CD1c-positive myeloid dendritic cell (primary cell): ENCODE data around the gene P2RY13.

ENCODE experiments used
- DNase-seq: peaks from one replicate; pipeline ENCODE4 v3.0.0-alpha.2; 2016; ENCODE audit errors: extremely low spot score

P2RY13 gene

DNA sequence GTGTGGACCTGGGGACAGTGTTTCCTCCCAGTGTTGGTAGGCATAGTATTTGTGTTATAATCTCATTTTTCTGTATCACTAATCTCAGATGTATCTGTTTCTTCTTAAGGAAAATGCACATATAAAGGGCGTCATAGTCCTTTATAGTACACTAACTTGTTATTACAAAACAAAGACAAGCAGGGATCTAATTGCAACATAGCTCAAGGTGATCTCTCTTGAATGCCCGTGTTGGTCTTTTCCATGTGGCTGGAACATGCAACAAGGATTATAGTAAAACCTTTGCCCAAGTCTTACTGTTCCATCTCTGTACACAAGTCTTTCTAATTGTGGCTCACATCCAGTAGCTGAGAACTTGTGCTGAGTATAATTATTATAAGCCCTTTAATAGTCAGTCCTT lies 9.2 kb downstream of the P2RY13 start:
- DNase-seq = no peak

DNA sequence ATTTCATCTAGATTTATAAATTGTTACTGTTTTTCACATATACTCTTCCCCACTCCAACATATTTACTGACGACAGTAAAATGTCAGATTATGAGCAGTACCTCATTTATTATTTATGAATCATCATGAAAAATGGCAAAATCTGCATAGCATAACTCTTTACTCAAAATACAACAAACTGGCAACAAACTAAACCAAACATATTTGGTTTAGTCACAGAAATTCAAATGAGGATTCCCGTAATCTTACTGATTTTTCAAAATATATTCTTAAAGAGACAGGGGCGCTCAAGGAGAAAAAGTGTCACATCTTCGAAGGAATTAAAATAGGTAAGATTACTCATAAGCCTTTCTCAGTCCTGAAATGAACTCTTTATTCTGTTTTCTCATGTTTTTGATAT lies 9.7 kb downstream of the P2RY13 start:
- no peak for DNase-seq

DNA sequence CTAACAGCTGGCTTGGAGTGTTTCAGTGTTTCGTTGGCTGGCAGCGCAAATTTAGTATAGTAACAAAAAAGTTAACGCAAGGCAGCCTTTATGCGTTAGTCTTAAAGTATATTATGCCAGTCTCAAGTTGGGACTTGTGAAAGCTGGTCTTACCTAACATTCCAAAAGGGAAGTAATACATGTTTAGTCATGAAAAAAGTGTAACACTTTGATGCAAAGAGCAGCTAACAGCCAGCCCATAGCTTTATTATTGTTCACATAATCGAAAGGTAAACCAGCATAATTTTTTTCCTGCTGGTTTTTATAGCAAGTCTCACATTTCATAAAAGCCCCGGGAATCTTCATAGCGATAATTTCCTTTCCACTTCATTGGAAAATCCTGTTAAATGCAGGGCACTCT lies 10.4 kb downstream of the P2RY13 start:
- peak; percentile 67 for DNase-seq

DNA sequence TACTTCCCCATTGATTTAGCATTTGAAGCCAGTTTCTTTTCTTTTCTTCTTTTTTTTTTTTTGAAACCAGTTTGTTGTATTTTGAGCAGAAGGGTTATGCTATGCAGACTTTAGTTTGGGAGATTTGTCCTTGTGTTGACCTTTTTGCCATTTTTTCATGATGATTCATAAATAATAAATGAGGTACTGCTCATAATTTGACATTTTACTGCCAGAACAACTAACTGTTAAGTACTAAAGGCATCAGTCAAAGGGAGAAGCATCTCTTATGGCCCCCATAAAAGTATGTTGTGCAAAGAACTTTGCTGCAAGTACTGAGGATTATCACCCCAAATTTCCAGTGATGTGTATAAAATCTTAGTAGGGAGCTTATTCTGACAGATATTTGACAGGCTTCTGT lies 11.0 kb downstream of the P2RY13 start:
- no peak for DNase-seq

GRCh38 chr3:151316267-151316991 lies 12.9 kb downstream of the P2RY13 start, which contains the start of gene GPR87:
GPR87 (minus strand) TSS chr3:151316820; CDS start chr3:151300100, 16,720 bp downstream.
- no peak for DNase-seq

DNA sequence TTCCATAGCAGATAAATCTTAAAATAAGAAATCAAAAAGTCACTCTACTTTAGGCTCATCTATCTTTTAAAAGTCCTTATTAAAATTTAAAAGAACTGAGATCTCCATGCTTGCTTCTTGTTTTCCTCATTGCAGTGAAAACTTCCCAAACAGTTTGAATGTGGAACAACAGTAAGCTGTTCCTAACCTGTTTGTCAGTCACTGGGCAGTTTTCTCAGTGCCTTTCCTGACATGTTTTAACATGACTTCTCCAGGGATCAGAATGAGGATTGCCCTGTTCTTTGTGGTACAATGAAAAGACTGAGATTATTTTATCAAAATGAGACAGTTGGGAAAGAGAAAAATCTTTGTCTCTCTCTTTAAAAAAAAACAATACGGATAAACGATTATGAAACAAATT lies 13.5 kb downstream of the P2RY13 start:
- no peak for DNase-seq

DNA sequence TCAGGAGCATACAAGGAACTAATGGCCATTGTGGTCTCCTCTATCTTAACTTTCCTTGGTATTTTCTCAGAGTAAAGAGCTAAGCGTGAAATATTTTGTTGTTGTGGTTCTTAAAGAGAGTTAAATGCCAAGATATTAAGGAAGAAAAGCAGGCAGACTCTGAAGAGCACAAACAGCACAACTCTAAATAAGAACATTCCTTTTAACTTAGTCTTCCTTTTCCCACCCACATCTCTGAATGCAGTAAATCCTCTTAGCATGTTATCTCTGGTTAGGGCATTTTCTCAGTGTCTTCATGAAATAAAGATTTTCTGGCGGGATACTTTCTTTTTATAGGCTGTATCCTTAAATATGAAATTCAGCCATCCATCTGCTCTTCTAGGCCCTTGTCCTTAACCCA lies 14.2 kb downstream of the P2RY13 start:
- DNase-seq = no peak

- no peak for DNase-seq
Measured at GRCh38 chr3:151314593-151314992, 14.8 kb downstream of the P2RY13 start.

DNA sequence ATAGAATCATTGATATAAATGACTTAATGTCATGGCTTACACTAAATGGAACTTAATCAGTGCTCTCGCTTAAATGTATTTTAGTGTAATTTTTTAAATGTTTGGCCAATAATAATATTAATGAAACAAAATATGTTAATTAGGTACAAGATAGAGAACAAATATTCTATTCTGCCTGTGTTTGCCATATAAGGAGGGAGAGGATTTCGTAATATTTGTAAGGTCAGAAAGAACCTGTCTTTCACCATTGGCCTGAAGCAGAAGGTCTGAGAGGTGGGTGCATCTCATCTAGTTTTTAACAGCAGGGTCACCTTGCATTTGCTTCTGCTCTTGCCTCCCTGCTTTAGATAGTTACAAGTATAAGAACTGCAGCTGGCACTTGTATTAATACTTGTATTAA lies 15.2 kb downstream of the P2RY13 start:
- DNase-seq = no peak

GRCh38 chr3:151312972-151313371 lies 16.4 kb downstream of the P2RY13 start:
- no peak for DNase-seq

GRCh38 chr3:151309566-151309965 lies 19.8 kb downstream of the P2RY13 start:
- DNase-seq = no peak

- DNase-seq = no peak
Measured at GRCh38 chr3:151307583-151308488, 21.5 kb downstream of the P2RY13 start.

- DNase-seq = no peak
Measured at GRCh38 chr3:151307131-151307530, 22.2 kb downstream of the P2RY13 start.

DNA sequence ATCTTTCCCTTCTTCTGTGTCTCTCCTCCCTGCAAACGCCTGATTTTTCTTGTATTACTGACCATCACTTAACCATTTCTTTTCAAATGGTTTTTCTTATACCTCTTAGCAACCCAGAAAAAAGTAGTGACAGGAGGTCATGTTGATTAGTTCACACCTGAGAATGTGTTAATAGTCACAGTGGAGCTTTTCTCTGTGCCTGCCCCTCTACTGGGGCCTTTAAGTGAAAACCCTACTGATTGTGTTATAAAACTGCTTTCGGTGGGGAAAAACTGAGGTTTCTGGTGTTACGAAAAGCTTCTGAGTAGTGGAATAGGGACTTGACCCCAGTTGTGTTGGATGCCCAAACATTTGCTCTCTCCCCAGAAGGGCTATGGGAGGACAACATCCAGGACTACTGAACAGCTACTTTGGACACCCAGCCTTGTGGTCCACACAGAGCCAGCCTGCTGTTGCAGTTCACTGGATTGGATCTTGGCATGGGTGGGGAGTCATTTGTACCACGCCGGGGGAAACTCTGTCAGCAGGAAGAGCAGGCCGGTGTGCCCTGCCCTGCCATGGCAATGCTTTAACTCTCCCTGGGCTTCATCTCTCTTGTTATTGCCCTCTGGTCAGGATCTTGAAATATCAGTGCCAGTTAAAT lies 23.1 kb downstream of the P2RY13 start:
- DNase-seq = no peak

DNA sequence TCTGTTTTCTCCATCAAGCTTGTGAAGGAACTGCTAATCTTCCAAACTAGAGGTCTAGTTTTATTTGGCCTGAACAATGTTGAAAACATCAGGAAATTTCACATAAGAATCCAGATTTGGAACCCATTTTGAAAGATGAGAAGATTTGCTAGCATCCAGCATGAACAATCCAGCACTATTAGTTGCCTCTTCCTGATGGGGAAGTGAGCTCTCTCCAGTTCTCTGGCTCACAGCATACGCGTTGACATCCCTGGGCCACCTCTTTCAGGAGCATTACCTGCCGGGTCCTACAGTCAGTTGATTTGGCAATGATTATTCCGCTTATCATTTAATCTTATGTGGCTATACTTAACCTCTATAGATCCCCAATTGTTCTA lies 23.6 kb downstream of the P2RY13 start:
- no peak for DNase-seq

GRCh38 chr3:151305060-151305774 lies 24.1 kb downstream of the P2RY13 start:
- no peak for DNase-seq

DNA sequence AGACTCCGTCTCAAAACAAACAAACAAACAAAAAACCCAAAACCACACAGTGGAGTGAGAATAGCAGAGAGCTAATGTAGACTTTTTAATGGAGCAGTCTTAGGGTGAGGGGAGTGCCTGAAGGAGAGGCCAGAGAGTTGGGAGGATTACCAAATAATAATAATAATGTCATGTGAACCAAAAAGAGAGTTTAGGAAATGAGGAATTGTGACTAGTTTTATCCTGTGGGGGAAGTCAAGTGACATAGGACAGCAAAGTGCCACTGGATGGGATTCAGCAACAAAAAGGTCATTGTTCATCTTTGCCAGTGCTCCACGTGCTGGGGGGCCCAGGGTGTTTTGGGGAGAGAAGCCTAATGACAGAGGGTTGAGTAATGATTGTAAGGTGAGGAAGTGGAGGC lies 25.6 kb downstream of the P2RY13 start:
- no peak for DNase-seq

DNA sequence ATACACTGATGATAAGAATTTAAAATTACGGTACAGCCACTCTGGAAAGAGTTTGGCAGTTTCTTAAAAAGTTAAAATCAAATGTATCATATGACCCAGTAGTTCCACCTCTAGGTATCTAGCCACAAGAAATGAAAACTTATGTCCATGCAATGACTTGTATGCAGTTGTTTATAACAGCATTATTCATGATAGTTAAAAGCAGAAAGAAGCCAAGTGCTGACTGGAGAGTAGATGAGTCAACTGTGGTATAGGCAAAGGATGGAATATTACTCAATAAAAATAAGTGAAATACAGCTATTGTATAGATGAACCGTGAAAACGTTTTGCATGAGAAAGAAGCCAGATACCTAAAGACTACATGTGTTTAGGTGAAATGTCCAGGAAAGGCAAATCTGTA lies 27.6 kb downstream of the P2RY13 start:
- DNase-seq = no peak

DNA sequence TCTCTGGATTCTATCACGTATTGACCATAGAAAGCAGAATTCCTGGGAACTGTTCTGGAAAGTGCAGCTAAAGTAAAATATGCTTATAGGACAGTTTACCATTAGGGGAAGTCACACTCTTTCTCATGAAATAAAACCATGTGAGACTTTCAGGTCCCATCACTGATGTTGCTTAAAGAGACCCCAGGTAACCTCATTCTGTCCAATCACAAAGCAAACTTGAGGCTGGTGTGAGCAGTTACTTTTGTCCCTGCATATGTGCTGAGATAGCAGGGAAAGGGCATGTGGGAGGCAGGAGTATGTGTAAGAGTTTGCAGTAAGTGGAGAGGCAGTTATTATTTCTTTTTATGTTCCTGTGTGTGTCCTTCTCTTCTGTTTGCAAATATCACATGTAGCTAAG lies 28.8 kb downstream of the P2RY13 start:
- peak; percentile 13 for DNase-seq

- no peak for DNase-seq
Measured at GRCh38 chr3:151299006-151299405, 30.3 kb downstream of the P2RY13 start.

DNA sequence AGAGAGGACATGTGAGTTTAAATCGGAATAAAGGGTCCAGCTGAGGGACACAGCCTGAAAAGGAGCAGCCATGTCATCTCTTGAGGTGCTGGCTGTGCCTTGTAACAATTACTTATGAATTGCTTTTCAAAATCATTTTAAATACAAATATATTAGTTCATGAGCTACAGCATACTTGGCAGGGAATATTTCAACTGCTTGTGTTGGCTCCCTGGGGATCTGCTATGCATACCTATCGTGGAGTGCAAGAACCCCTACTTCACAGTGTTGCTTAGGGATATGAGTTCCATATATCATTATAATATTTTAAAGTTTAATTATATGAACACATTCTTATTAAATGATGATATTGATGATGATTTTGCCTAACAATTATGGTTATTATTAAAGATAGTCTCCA lies 31.9 kb downstream of the P2RY13 start:
- no peak for DNase-seq

DNA sequence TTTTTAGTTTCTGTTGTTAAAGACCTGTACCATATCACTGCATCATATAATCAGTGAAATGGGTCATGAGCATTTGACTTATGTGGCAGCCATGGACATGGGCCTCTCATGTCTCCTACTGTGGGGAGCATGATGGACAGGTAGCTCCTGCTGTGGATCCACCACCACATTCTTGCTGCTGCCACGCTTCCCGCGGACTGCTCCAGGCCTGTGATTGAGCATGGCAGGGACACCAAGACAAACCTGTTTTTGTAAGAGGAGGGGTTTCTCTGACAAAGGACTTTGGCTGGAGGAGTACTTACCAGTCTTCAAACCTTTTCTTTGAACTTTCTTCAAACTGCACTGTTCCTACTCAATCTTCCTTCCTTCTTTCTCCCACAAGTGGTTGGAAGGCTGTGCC lies 33.1 kb downstream of the P2RY13 start:
- no peak for DNase-seq
